GM23338 (cell line): ENCODE data around the gene DUSP10. TPM values are rescaled to one million over a fixed set of nuclear protein-coding genes. Genes with fewer than 3 reads are reported as not detected.

Experiments
- ATAC-seq: fragments of 200-7000 bp; cut with Tn5 transposase; 3 replicates; pipeline ENCODE4 v1.9.1; 2020
- DNase-seq: peaks from one replicate; pipeline ENCODE4 v3.0.0-alpha.2; 2015; ENCODE audit warnings: low spot score
- H2AFZ ChIP-seq: fragments of 200-600 bp; sonication (generic); 2 replicates; pipeline ENCODE4 v1.8.0; 2016; ENCODE audit warnings: antibody characterized with exemption, mild to moderate bottlenecking, moderate library complexity
- H3F3A ChIP-seq: fragments of 200-600 bp; sonication (generic); replicated peaks from 2 replicates; pipeline ENCODE4 v1.8.0; 2017; ENCODE audit warnings: antibody characterized with exemption, mixed run types, low read depth
- H3K27ac ChIP-seq: fragments of 200-600 bp; sonication (generic); 2 replicates; pipeline ENCODE4 v1.6.1; 2016; ENCODE audit warnings: low read depth
- H3K27me3 ChIP-seq: fragments of 200-600 bp; sonication (generic); 2 replicates; pipeline ENCODE4 v1.8.0; 2016; ENCODE audit warnings: mild to moderate bottlenecking, mixed run types, moderate library complexity; ENCODE audit not compliant: insufficient read depth
- H3K36me3 ChIP-seq: fragments of 200-600 bp; sonication (generic); 2 replicates; pipeline ENCODE4 v1.8.0; 2016; ENCODE audit warnings: mild to moderate bottlenecking; ENCODE audit not compliant: insufficient read depth
- H3K4me1 ChIP-seq: fragments of 200-600 bp; sonication (generic); 2 replicates; pipeline ENCODE4 v1.8.0; 2016; ENCODE audit warnings: mild to moderate bottlenecking, moderate library complexity; ENCODE audit not compliant: insufficient read depth
- H3K4me2 ChIP-seq: fragments of 200-600 bp; sonication (generic); 2 replicates; pipeline ENCODE4 v1.7.1; 2017; ENCODE audit warnings: mixed run types
- H3K4me3 ChIP-seq: fragments of 200-600 bp; sonication (generic); 2 replicates; pipeline ENCODE4 v1.6.1; 2016; ENCODE audit warnings: mixed run types
- H3K79me2 ChIP-seq: fragments of 200-600 bp; sonication (generic); replicated peaks from 2 replicates; pipeline ENCODE4 v1.8.0; 2017; ENCODE audit warnings: mild to moderate bottlenecking; ENCODE audit not compliant: insufficient read depth
- H3K9me2 ChIP-seq: fragments of 200-600 bp; sonication (generic); 2 replicates; pipeline ENCODE4 v1.8.0; 2017; ENCODE audit not compliant: insufficient read depth
- H4K20me1 ChIP-seq: fragments of 200-600 bp; sonication (generic); replicated peaks from 2 replicates; pipeline ENCODE4 v1.8.0; 2017; ENCODE audit warnings: mild to moderate bottlenecking; ENCODE audit not compliant: insufficient read depth
- H3K27ac Mint-ChIP-seq: 2 replicates; pipeline ENCODE4 v1.8.0; 2020; ENCODE audit warnings: inconsistent platforms, mild to moderate bottlenecking, moderate library complexity, mixed read lengths
- H3K27me3 Mint-ChIP-seq: 3 replicates; pipeline ENCODE4 v1.8.0; 2022; ENCODE audit warnings: low read depth, mild to moderate bottlenecking, moderate library complexity, mixed read lengths, inconsistent platforms; ENCODE audit not compliant: insufficient read depth, poor library complexity
- H3K36me3 Mint-ChIP-seq: 3 replicates; pipeline ENCODE4 v1.8.0; 2021; ENCODE audit warnings: low read depth, mild to moderate bottlenecking, inconsistent platforms, moderate library complexity, mixed read lengths
- H3K4me1 Mint-ChIP-seq: 3 replicates; pipeline ENCODE4 v1.8.0; 2020; ENCODE audit warnings: mild to moderate bottlenecking, inconsistent platforms, mixed read lengths
- H3K4me3 Mint-ChIP-seq: 3 replicates; pipeline ENCODE4 v1.8.0; 2021; ENCODE audit warnings: moderate library complexity, mild to moderate bottlenecking, inconsistent platforms, mixed read lengths
- H3K9me3 Mint-ChIP-seq: 3 replicates; pipeline ENCODE4 v1.8.0; 2020; ENCODE audit warnings: moderate library complexity, mild to moderate bottlenecking, inconsistent platforms, mixed read lengths
- EZH2phosphoT487 ChIP-seq: fragments of 200-600 bp; sonication (generic); IDR thresholded peaks from one replicate; pipeline ENCODE4 v1.8.1; 2018; ENCODE audit warnings: antibody characterized with exemption; ENCODE audit not compliant: unreplicated experiment
- JUNB ChIP-seq: IDR thresholded peaks from one replicate; pipeline ENCODE4 v1.6.1; 2016; ENCODE audit warnings: antibody characterized with exemption; ENCODE audit not compliant: unreplicated experiment
- NANOG ChIP-seq: IDR thresholded peaks from 2 replicates; pipeline ENCODE4 v1.6.1; 2016; ENCODE audit warnings: antibody characterized with exemption, borderline replicate concordance
- ZNF331 ChIP-seq: fragments of 250-450 bp; sonication (Bioruptor Pico); IDR thresholded peaks from 2 replicates; pipeline ENCODE4 v1.5.0; 2020; ENCODE audit warnings: low read depth, mild to moderate bottlenecking, moderate library complexity
- polyA plus RNA-seq: library from polyadenylated mRNA; unstranded; fragments of >200 nt; fragmentation: Nextera tagmentation; extraction: Ambion mirVana; gene quantifications from 2 replicates; pipeline ENCODE4 v1.2.1, GENCODE V29; 2016
- total RNA-seq: library from RNA; depleted of rRNA; stranded (reverse); fragments of >200 nt; shearing (Covaris generic); gene quantifications from 2 replicates; pipeline ENCODE4 v1.2.3, GENCODE V29; 2014
- TF ChIP-seq, protein P1 (sequence below): fragments of 250-450 bp; sonication (Bioruptor Pico); IDR thresholded peaks from 2 replicates; pipeline ENCODE4 v1.5.0; 2020; ENCODE audit warnings: mild to moderate bottlenecking, moderate library complexity
- TF ChIP-seq, protein P2 (sequence below), 2 experiments: fragments of 200-600 bp in 1 of 2; sonication (generic) in 1 of 2; conservative IDR thresholded peaks; 2 replicates each; pipeline versions ENCODE4 v1.5.1 to v1.6.1; 2016 to 2017; ENCODE audit warnings: antibody characterized with exemption in 2 of 2, low read depth in 2 of 2, mild to moderate bottlenecking in 2 of 2, moderate library complexity in 1 of 2

Gene DUSP10
- total and polyA plus RNA-seq, 2 experiments from 2014 or later = 1.5 to 1.6 TPM

DNA sequence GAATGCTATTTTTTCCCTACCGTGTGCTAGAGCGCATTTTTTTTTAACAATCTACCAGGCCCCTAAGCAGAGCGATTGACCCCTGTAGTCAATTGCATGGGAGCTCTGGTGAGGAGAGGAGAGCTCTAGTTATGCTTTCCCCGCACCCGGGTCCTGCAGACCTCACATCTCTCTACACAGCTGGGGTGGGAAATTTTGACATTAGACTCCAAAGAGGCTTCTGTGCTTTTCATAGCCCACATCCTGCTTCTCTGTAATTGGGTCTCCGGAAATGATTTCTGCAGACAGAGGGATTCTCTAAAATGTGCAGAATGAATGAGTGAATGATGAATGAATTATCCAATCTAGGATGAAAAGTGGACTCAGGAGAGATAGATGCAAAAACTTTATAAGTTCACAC lies 41.5 kb upstream of the DUSP10 start:
- no peaks in the 10 kb centered on the region for H3K36me3 Mint-ChIP-seq
- H3K27ac Mint-ChIP-seq = no peak overlapping the region
- Histone ChIP-seq H3K4me3 (no peak overlapping the region), H3K79me2 (no peaks in the 10 kb centered on the region), H3K9me2 (peaks cover 4% of the 10 kb centered on the region), H4K20me1 (no peaks in the 10 kb centered on the region), H3K27ac (no peak overlapping the region), H3F3A (no peaks in the 10 kb centered on the region), H3K4me2 (no peak overlapping the region), H3K36me3 (no peaks in the 10 kb centered on the region), H2AFZ (no peak overlapping the region), H3K4me1 (0 out of 2 replicates have a peak, but pooled peaks cover 6% of the 10 kb centered on the region), H3K27me3 (no peaks in the 10 kb centered on the region)
- DNase-seq = no peak
- no peak overlapping the region for H3K4me3 Mint-ChIP-seq
- TF ChIP-seq, protein P1, sequence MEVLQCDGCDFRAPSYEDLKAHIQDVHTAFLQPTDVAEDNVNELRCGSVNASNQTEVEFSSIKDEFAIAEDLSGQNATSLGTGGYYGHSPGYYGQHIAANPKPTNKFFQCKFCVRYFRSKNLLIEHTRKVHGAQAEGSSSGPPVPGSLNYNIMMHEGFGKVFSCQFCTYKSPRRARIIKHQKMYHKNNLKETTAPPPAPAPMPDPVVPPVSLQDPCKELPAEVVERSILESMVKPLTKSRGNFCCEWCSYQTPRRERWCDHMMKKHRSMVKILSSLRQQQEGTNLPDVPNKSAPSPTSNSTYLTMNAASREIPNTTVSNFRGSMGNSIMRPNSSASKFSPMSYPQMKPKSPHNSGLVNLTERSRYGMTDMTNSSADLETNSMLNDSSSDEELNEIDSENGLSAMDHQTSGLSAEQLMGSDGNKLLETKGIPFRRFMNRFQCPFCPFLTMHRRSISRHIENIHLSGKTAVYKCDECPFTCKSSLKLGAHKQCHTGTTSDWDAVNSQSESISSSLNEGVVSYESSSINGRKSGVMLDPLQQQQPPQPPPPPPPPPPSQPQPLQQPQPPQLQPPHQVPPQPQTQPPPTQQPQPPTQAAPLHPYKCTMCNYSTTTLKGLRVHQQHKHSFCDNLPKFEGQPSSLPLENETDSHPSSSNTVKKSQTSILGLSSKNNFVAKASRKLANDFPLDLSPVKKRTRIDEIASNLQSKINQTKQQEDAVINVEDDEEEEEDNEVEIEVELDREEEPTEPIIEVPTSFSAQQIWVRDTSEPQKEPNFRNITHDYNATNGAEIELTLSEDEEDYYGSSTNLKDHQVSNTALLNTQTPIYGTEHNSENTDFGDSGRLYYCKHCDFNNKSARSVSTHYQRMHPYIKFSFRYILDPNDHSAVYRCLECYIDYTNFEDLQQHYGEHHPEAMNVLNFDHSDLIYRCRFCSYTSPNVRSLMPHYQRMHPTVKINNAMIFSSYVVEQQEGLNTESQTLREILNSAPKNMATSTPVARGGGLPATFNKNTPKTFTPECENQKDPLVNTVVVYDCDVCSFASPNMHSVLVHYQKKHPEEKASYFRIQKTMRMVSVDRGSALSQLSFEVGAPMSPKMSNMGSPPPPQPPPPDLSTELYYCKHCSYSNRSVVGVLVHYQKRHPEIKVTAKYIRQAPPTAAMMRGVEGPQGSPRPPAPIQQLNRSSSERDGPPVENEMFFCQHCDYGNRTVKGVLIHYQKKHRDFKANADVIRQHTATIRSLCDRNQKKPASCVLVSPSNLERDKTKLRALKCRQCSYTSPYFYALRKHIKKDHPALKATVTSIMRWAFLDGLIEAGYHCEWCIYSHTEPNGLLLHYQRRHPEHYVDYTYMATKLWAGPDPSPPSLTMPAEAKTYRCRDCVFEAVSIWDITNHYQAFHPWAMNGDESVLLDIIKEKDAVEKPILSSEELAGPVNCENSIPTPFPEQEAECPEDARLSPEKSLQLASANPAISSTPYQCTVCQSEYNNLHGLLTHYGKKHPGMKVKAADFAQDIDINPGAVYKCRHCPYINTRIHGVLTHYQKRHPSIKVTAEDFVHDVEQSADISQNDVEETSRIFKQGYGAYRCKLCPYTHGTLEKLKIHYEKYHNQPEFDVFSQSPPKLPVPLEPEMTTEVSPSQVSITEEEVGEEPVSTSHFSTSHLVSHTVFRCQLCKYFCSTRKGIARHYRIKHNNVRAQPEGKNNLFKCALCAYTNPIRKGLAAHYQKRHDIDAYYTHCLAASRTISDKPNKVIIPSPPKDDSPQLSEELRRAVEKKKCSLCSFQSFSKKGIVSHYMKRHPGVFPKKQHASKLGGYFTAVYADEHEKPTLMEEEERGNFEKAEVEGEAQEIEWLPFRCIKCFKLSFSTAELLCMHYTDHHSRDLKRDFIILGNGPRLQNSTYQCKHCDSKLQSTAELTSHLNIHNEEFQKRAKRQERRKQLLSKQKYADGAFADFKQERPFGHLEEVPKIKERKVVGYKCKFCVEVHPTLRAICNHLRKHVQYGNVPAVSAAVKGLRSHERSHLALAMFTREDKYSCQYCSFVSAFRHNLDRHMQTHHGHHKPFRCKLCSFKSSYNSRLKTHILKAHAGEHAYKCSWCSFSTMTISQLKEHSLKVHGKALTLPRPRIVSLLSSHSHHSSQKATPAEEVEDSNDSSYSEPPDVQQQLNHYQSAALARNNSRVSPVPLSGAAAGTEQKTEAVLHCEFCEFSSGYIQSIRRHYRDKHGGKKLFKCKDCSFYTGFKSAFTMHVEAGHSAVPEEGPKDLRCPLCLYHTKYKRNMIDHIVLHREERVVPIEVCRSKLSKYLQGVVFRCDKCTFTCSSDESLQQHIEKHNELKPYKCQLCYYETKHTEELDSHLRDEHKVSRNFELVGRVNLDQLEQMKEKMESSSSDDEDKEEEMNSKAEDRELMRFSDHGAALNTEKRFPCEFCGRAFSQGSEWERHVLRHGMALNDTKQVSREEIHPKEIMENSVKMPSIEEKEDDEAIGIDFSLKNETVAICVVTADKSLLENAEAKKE = no peak
- TF ChIP-seq, protein P2, sequence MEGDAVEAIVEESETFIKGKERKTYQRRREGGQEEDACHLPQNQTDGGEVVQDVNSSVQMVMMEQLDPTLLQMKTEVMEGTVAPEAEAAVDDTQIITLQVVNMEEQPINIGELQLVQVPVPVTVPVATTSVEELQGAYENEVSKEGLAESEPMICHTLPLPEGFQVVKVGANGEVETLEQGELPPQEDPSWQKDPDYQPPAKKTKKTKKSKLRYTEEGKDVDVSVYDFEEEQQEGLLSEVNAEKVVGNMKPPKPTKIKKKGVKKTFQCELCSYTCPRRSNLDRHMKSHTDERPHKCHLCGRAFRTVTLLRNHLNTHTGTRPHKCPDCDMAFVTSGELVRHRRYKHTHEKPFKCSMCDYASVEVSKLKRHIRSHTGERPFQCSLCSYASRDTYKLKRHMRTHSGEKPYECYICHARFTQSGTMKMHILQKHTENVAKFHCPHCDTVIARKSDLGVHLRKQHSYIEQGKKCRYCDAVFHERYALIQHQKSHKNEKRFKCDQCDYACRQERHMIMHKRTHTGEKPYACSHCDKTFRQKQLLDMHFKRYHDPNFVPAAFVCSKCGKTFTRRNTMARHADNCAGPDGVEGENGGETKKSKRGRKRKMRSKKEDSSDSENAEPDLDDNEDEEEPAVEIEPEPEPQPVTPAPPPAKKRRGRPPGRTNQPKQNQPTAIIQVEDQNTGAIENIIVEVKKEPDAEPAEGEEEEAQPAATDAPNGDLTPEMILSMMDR (conservative IDR thresholded peaks at IDR 0.05; ENCODE audit: low read depth in 2 of 2) = no peak
- TF ChIP-seq EZH2phosphoT487 = no peak
- TF ChIP-seq JUNB = no peak
- TF ChIP-seq NANOG = no peak
- no peak for TF ChIP-seq ZNF331
- no peaks in the 10 kb centered on the region for H3K27me3 Mint-ChIP-seq
- no peaks in the 10 kb centered on the region for H3K9me3 Mint-ChIP-seq
- ATAC-seq = no peak
- H3K4me1 Mint-ChIP-seq = peaks cover 8% of the 10 kb centered on the region
